Lower leg skin (tissue), 4 donors: ENCODE data around the gene FBXO17. TPM values are rescaled to one million over a fixed set of nuclear protein-coding genes. Genes with fewer than 3 reads are reported as not detected.

Experiments
- DNase-seq, 2 donors: peaks; one replicate each; pipeline ENCODE4 v3.0.0-alpha.2; 2019; ENCODE audit warnings: low spot score in 2 of 2
- H3K4me3 ChIP-seq: fragments of 200-600 bp; sonication (generic); 2 replicates; pipeline ENCODE4 v1.5.1; 2017; ENCODE audit warnings: mild to moderate bottlenecking, low read depth; ENCODE audit not compliant: poor library complexity, severe bottlenecking
- POLR2A ChIP-seq, 2 donors: fragments of 450-650 bp; IDR thresholded peaks; one replicate each; pipeline ENCODE4 v1.6.1; 2016 to 2017; ENCODE audit warnings: antibody characterized with exemption in 2 of 2, mild to moderate bottlenecking in 1 of 2, moderate library complexity in 1 of 2
- WGBS, 2 donors: methylation state at CpG; one replicate each; pipeline ENCODE4 v1.1.5; 2018; 5-methylcytosine and 5-hydroxymethylcytosine counted together
- intact Hi-C: fragments of 100-400 bp; cut with DNase I; formaldehyde crosslinking; loops from one replicate; pipeline ENCODE4 v1.15.0; 2023; ENCODE audit warnings: low total_unique reads
- total RNA-seq, 4 donors: library from RNA; depleted of rRNA; stranded (reverse); fragments of >200 nt; gene quantifications; one replicate each; pipeline ENCODE4 v1.1.0, GENCODE V29; 2016
- TF ChIP-seq, protein P1 (sequence below), 3 donors: fragments of 450-650 bp; IDR thresholded peaks; one replicate each; pipeline ENCODE4 v1.5.1; 2016; ENCODE audit warnings: antibody characterized with exemption in 3 of 3, mild to moderate bottlenecking in 3 of 3, moderate library complexity in 2 of 3

FBXO17 gene
- total RNA-seq, 4 donors from 2014 or later: 13.2 to 46.5 (median 34.3) TPM

DNA sequence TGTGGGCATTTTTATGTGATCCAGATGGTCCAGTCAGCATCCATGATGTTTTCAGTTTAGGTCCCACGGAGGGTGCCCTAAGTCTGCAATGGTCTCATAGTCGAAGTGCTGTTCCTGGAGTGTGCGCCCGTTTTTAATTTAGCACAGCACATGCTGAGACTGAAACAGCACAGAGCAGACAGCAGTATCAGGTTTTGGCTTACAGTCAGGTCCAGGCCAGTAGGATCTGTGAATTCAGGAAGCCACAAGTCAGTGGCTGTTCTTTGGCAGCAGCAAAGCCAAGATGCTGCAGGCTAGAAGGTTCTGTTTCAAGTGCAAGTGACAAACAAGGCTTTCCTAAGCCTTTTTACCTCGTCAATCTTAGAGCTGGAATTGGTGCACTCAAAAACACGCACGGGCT lies 38.5 kb upstream of the FBXO17 start:
- 23 to 41% methylated on average over 7 of the region's 7 CpGs for WGBS, 2 donors
- no peak for DNase-seq
- intact Hi-C loops: no loop called here
- no peak overlapping the region for H3K4me3 ChIP-seq
- TF ChIP-seq POLR2A (IDR thresholded peaks at IDR 0.05): no peak
- TF ChIP-seq, protein P1, sequence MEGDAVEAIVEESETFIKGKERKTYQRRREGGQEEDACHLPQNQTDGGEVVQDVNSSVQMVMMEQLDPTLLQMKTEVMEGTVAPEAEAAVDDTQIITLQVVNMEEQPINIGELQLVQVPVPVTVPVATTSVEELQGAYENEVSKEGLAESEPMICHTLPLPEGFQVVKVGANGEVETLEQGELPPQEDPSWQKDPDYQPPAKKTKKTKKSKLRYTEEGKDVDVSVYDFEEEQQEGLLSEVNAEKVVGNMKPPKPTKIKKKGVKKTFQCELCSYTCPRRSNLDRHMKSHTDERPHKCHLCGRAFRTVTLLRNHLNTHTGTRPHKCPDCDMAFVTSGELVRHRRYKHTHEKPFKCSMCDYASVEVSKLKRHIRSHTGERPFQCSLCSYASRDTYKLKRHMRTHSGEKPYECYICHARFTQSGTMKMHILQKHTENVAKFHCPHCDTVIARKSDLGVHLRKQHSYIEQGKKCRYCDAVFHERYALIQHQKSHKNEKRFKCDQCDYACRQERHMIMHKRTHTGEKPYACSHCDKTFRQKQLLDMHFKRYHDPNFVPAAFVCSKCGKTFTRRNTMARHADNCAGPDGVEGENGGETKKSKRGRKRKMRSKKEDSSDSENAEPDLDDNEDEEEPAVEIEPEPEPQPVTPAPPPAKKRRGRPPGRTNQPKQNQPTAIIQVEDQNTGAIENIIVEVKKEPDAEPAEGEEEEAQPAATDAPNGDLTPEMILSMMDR (IDR thresholded peaks at IDR 0.05): no peak

DNA sequence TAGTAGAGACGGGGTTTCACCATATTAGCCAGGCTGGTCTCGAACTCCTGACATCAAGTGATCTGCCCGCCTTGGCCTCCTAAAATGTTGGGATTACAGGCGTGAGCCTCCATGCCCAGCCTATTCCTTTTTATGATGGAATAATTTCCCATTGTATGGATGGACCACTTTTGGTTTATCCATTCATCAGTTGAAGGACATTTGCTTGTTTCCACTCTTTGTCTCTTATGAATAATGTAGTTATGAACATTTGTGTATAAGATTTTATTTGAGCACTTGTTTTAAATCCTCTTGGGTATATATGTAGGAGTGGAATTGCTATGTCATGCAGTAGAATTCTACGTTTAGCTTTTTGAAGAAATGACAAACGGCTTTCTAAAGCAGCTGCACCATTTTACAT lies 33.5 kb upstream of the FBXO17 start:
- TF ChIP-seq, protein P1 (IDR thresholded peaks at IDR 0.05): no peak
- TF ChIP-seq POLR2A (IDR thresholded peaks at IDR 0.05): no peak
- H3K4me3 ChIP-seq: no peak overlapping the region
- intact Hi-C loops: no loop called here
- no peak for DNase-seq
- 95% methylated on average over 6 of the region's 6 CpGs for WGBS, 2 donors

DNA sequence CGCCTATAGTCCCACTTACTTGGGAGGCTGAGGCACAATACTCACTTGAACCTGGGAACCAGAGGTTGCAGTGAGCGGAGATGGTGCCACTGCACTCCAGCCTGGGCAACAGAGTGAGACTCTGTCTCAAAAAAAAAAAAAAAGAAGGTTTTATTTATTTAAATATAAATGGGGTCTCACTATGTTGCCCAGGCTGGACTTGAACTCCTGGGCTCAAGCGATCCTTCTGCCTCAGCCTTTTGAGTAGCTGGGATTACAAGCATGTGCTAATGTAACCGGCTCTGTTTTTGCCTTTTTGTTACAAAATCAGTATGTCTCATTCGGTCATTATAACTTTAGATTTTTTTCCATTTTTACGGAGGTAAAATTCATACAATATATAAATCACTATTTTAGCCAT lies 32.6 kb upstream of the FBXO17 start:
- intact Hi-C loops: no loop called here
- no peak overlapping the region for H3K4me3 ChIP-seq
- no peak for TF ChIP-seq POLR2A (IDR thresholded peaks at IDR 0.05)
- TF ChIP-seq, protein P1 (IDR thresholded peaks at IDR 0.05): no peak
- 94 to 95% methylated on average over 6 of the region's 6 CpGs for WGBS, 2 donors
- no peak for DNase-seq

DNA sequence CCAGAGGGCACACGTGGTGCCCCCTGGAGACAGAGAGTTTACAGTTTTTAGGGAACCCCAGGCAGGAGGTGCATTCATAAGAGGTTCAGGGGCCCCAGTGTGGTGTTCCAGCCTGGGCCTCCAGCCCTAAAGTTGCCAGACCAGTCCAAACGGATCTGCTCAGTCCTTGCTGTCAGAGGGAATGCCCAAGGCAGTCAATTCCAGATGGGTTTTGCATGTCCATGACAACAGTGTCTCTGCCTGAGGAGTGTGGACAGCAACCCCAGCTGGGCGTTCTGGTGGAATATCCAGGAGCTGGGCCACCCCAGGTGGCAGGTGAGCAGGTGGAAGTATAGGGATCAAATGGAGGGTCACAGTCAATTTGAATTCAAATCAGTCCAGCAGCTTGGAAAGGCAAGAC lies 31.6 kb upstream of the FBXO17 start:
- no peak overlapping the region for H3K4me3 ChIP-seq
- no peak for TF ChIP-seq POLR2A (IDR thresholded peaks at IDR 0.05)
- TF ChIP-seq, protein P1 (IDR thresholded peaks at IDR 0.05): no peak
- WGBS, 2 donors: 35 to 49% methylated on average over 3 of the region's 3 CpGs
- intact Hi-C loops: no loop called here
- no peak for DNase-seq

DNA sequence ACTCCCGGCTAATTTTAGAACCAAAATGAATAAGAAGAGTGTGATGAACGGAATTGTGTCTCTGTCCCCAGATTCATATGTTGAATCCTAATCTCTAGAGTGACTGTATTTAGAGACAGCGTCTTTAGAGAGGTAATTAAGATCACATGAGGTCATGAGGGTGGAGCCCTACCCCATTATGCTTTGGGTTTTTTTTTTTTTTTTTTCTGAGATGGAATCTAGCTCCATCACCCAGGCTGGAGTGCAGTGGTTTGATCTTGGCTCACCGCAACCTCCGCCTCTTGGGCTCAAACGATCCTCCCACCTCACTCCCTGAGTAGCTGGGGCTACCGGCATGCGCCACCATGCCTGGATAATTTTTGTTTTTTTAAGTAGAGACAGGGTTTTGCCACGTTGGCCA lies 28.9 kb upstream of the FBXO17 start:
- 60 to 66% methylated on average over 9 of the region's 9 CpGs for WGBS, 2 donors
- DNase-seq: no peak
- no peak for TF ChIP-seq POLR2A (IDR thresholded peaks at IDR 0.05)
- TF ChIP-seq, protein P1 (IDR thresholded peaks at IDR 0.05): no peak

DNA sequence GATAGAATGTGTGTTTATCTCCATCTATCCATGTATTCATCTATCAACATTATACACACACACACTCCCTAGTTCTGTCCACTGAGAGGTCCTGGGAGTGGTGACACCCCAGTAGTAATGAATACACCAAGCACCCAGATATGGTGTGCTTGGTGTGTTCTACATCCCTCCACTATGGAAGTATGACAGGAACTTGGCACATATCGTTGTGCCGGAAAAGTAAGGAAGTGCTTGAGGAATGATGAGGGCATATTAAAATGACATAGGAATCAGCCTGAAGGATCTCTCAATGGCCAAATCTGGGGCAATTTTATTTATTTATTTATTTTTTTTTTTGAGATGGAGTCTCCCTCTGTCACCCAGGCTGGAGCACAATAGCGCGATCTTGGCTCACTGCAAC lies 28.3 kb upstream of the FBXO17 start:
- intact Hi-C loops: no loop called here
- 75% methylated on average over 4 of the region's 4 CpGs for WGBS, 2 donors
- H3K4me3 ChIP-seq: no peak overlapping the region
- TF ChIP-seq, protein P1 (IDR thresholded peaks at IDR 0.05): no peak
- no peak for TF ChIP-seq POLR2A (IDR thresholded peaks at IDR 0.05)
- no peak for DNase-seq

More for the DNA sequence above, 28.9 kb upstream of the FBXO17 start:
- H3K4me3 ChIP-seq: no peak overlapping the region
- intact Hi-C loops: no loop called here
